Measurements from ENCODE around the gene XRCC1.

GRCh38 chr19:43598445-43599240 lies 23.3 kb upstream of the XRCC1 start:
- TF ChIP-seq CTCF (tag by site-specific recombination; IDR thresholded peaks at IDR 0.05) (no peak), YY1 (tag by site-specific recombination; IDR thresholded peaks at IDR 0.05) (no peak), TCF7L2 (IDR thresholded peaks at IDR 0.05; ENCODE audit: borderline replicate concordance, low read depth, low read length) (no peak), ZNF239 (tag by site-specific recombination; IDR thresholded peaks at IDR 0.05) (no peak), REST (tag by site-specific recombination; IDR thresholded peaks at IDR 0.05) (no peak), ZNF555 (tag by site-specific recombination; conservative IDR thresholded peaks at IDR 0.05) (no peak), ZNF391 (tag by site-specific recombination; IDR thresholded peaks at IDR 0.05; ENCODE audit: borderline replicate concordance, low read depth) (no peak), ZNF18 (tag by site-specific recombination; IDR thresholded peaks at IDR 0.05) (no peak), ZNF302 (tag by site-specific recombination; IDR thresholded peaks at IDR 0.05; ENCODE audit: low read depth) (no peak), ZBTB1 (tag by site-specific recombination; IDR thresholded peaks at IDR 0.05) (no peak), ELK4 (IDR thresholded peaks at IDR 0.05; ENCODE audit: borderline replicate concordance, low read depth, low read length) (no peak)

Data from HEK293 (cell line).